Mononuclear cell (primary cell): ENCODE data around the gene DDX25. TPM values are rescaled to one million over a fixed set of nuclear protein-coding genes. Genes with fewer than 3 reads are reported as not detected.
"Not testable (repeated sequence)": the region's sequence is repeated elsewhere in the genome, so short reads cannot be mapped to it uniquely, and the experiment has no call there.

Source experiments
- H3K27me3 ChIP-seq: 2 replicates; pipeline ENCODE4 v1.6.0; 2011; ENCODE audit warnings: low read length, control low read depth; ENCODE audit not compliant: insufficient read depth
- H3K4me1 ChIP-seq: 2 replicates; pipeline ENCODE4 v1.5.1; 2011; ENCODE audit warnings: mild to moderate bottlenecking, low read length, control low read depth; ENCODE audit not compliant: insufficient read depth
- H3K4me3 ChIP-seq: 2 replicates; pipeline ENCODE4 v1.5.1; 2011; ENCODE audit warnings: mild to moderate bottlenecking, low read length, moderate library complexity
- H3K9me3 ChIP-seq: 2 replicates; pipeline ENCODE4 v1.5.1; 2011; ENCODE audit warnings: low read depth, mild to moderate bottlenecking, control low read depth, low read length
- total RNA-seq: library from RNA; depleted of rRNA; stranded (reverse); fragments of >200 nt; gene quantifications from one replicate; pipeline ENCODE4 v1.2.3, GENCODE V29; 2012

The DDX25 gene
- total RNA-seq: 0.10 TPM

DNA sequence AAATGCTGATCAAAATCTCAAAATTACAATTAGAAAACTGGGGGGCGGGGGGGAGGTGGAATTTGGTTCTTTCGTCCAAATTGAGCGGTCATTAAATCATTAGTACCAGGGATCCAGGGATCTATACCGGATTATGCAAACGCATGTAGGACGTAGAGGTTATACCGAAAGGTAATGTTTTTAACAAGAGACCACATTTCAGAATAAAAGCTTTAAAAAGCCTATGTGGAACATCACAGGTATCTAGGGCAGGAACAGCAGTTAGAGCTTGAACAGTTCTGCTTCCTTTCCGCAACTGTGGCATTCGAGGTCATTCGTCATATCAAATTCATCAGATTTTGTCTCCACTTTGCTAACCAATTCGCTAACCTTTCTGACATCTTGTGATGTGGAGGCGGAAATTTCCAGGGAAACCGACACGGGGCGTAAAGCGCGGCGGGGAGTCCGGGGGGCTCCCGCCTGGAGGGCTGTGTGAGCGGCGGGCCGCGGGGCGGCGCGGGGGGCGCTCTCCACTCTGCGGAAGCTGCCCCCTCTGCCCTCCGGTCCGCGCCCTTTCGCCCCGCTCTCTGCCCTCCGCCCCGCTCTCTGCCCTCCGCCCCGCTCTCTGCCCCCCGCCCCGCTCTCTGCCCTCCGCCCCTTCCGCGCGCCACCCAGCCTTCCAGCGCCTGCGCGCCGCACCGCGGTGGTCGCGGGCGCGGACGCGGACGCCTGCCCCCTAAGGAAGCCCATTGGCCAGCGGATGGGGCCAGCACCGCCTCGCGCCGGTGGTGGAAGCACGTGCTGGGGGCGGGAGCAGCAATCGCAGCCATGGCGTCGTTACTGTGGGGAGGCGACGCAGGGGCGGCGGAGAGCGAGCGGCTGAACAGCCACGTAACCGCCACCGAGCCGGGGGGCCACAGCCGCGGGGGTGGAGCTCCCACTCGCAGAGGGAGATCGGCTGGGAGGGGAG, at the start of gene DDX25:
Gene DDX25, plus strand, starts transcription at position 798 of the 949 bp plus-strand sequence. Its CDS starts 10 bp downstream, at position 808.
- peaks cover 27% of the 10 kb centered on the region for H3K4me1 ChIP-seq
- no peaks in the 10 kb centered on the region for H3K9me3 ChIP-seq
- peaks cover 35% of the 10 kb centered on the region for H3K27me3 ChIP-seq
- peak within 1 kb of the TSS; percentile 54 for H3K4me3 ChIP-seq

DNA sequence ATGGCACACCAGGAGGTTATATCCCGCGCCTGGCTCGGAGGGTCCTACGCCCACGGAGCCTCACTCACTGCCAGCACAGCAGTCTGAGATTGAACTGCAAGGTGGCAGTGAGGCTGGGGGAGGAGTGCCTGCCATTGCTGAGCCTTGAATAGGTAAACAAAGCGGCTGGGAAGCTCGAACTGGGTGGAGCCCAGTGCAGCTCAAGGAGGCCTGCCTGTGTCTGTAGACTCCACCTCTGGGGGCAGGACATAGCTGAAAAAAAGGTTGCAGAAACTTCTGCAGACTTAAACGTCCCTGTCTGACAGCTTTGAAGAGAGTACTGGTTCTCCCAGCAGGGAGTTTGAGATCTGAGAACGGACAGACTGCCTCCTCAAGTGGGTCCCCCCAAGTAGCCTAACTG, 46.6 kb upstream of the DDX25 start:
- not testable (repeated sequence) for H3K4me1 ChIP-seq, H3K9me3 ChIP-seq, H3K4me3 ChIP-seq
- H3K27me3 ChIP-seq: peaks cover 11% of the 10 kb centered on the region

DNA sequence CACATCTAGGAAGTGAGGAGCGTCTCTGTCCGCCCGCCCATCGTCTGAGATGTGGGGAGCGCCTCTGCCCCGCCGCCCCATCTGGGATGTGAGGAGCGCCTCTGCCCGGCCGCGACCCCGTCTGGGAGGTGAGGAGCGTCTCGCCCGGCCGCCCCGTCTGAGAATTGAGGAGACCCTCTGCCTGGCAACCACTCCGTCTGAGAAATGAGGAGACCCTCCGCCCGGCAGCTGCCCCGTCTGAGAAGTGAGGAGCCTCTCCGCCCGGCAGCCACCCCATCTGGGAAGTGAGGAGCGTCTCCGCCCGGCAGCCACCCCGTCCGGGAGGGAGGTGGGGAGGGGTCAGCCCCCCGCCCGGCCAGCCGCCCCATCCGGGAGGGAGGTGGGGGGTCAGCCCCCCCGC, 41.5 kb upstream of the DDX25 start:
- not testable (repeated sequence) for H3K4me1 ChIP-seq, H3K27me3 ChIP-seq, H3K9me3 ChIP-seq, H3K4me3 ChIP-seq

DNA sequence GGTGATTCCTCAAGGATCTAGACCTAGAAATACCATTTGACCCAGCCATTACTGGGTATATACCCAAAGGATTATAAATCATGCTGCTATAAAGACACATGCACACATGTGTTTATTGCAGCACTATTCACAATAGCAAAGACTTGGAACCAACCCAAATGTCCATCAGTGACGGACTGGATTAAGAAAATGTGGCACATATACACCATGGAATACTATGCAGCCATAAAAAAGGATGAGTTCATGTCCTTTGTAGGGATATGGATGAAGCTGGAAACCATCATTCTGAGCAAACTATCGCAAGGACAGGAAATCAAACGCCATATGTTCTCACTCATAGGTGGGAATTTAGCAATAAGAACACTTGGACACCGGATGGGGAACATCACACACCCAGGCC, 39.0 kb upstream of the DDX25 start:
- H3K27me3 ChIP-seq, H3K4me3 ChIP-seq, H3K4me1 ChIP-seq, H3K9me3 ChIP-seq: not testable (repeated sequence)

- H3K9me3 ChIP-seq: no peaks in the 10 kb centered on the region
- no peak overlapping the region for H3K4me3 ChIP-seq
- no peaks in the 10 kb centered on the region for H3K4me1 ChIP-seq
- H3K27me3 ChIP-seq: no peaks in the 10 kb centered on the region
Observed at GRCh38 chr11:125869521-125869920, 34.8 kb upstream of the DDX25 start.

DNA sequence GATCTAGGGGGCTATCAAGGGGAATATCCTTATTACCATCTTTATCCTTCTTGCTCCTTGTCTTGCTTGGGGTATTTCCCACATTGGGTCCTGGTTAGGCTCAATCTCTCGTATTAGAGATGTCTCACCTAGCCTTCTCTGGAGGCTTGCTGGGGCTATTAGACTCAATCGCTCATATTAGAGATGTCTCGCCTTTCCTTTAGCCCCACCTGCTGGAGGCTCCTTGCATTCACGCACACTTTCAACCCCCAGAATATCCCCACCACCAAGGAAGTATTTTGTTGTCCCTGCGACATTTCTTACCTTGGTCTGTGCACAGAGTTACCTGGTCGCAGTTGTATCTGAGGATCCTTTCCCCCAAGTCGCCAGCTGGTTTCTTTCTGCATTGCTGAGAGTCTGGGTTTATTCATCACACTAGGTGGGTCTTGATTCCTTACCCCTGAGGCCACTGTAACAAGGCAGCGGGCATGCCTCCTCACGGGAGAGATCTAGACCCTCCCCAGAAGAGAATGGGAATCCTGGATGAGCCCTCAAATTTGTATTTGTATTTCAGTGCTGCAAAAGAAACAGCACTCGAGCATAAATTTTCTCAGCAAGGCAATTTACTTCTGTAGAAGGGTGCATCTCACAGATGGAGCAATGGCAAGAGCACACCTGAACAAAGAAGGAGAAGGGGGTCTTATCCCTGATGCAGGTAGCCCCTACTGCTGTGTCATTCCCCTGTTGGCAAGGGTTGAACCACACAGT, 32.7 kb upstream of the DDX25 start:
- H3K9me3 ChIP-seq: no peaks in the 10 kb centered on the region
- H3K4me1 ChIP-seq: no peaks in the 10 kb centered on the region
- H3K4me3 ChIP-seq: no peak overlapping the region
- H3K27me3 ChIP-seq: no peaks in the 10 kb centered on the region

GRCh38 chr11:125872138-125872491, 32.2 kb upstream of the DDX25 start:
- Histone ChIP-seq H3K4me1 (no peaks in the 10 kb centered on the region), H3K27me3 (no peaks in the 10 kb centered on the region), H3K4me3 (no peak overlapping the region), H3K9me3 (no peaks in the 10 kb centered on the region)

DNA sequence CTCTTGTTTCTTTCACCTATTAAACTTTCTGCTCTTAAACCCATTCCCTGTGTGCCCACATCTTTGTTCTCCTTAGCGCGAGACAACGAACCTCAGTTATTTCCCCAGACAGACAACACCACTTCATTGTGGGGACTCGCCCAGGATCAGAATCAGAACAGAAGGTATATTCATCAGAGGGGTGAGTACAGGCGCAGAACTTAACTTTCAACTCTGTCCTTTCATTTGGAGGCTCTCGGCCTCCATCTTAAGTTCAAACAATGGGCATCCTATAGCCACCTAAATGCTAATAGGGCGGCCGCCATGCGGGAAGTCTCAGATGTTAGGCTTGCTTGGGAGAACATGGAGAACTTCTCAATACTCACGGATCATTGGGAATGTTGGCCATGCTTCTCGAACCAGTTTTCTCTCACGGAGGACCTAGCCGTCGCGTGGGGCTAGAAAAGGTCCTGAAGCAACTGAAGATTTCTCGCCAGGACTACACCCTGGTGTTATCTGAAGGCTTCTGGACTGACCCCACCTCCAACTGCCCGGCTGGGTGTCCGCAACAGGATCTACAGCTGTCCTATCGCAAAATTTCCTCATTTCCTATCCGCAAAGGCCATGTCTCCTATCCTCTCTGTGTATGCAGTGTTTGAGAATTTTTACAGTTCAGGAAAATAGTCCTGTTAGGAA, 30.3 kb upstream of the DDX25 start:
- Histone ChIP-seq H3K27me3 (no peaks in the 10 kb centered on the region), H3K4me1 (no peaks in the 10 kb centered on the region), H3K9me3 (no peaks in the 10 kb centered on the region), H3K4me3 (no peak overlapping the region)

- Histone ChIP-seq H3K9me3 (no peaks in the 10 kb centered on the region), H3K27me3 (no peaks in the 10 kb centered on the region), H3K4me1 (no peaks in the 10 kb centered on the region), H3K4me3 (no peak overlapping the region)
Observed at GRCh38 chr11:125874556-125875124, 29.7 kb upstream of the DDX25 start.

DNA sequence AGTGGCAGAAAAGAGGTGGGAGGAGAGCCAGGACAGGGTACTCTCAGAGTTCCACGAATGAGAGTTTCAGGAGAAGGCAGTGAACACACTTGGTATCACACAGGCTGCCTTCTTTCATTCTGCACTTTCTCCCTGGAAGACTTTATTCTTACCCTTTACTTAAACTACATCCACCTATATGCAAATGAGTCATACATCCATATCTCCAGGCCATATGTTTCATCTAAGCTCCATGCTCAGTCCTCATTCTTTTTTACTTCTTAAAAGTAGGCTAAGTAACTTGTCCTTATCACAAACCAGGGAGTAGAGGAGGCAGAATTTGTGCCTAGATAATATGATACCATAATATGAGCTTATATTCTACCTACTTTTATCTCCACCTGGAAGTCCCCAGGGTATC, 23.0 kb upstream of the DDX25 start:
- Histone ChIP-seq H3K4me1 (no peaks in the 10 kb centered on the region), H3K4me3 (no peak overlapping the region), H3K27me3 (no peaks in the 10 kb centered on the region), H3K9me3 (no peaks in the 10 kb centered on the region)

DNA sequence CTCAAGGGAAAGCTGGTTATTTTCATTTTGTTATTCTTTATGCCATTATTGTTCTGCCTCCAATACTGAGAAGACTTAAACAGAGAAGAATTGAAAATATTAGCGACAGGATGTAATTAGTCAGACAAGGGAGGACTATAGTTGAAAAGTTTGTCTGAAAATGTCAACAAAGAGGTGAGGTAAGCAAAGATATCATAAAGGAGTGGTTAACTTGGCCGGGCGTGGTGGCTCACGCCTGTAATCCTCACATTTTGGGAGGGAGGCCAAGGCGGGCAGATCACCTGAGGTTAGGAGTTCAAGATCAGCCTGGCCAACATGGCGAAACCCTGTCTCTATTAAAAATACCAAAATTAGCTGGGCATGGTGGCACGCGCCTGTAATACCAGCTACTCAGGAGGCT, 20.9 kb upstream of the DDX25 start:
- Histone ChIP-seq H3K9me3 (no peaks in the 10 kb centered on the region), H3K27me3 (no peaks in the 10 kb centered on the region), H3K4me3 (no peak overlapping the region), H3K4me1 (peaks cover 14% of the 10 kb centered on the region)

- Histone ChIP-seq H3K4me3 (peak overlapping the region; percentile 75), H3K9me3 (no peaks in the 10 kb centered on the region), H3K4me1 (peaks cover 18% of the 10 kb centered on the region), H3K27me3 (no peaks in the 10 kb centered on the region)
Observed at GRCh38 chr11:125886997-125887372, 17.3 kb upstream of the DDX25 start.

GRCh38 chr11:125887373-125888324, 16.7 kb upstream of the DDX25 start, which contains the start of gene HYLS1:
Gene HYLS1 (plus strand): TSS chr11:125887668. CDS start chr11:125899369, 11,701 bp downstream.
- H3K4me1 ChIP-seq: peaks cover 18% of the 10 kb centered on the region
- H3K4me3 ChIP-seq: peak within 1 kb of the TSS; percentile 75
- no peaks in the 10 kb centered on the region for H3K9me3 ChIP-seq
- H3K27me3 ChIP-seq: no peaks in the 10 kb centered on the region
